ENCODE measurements around the gene SYMPK. TPM values are rescaled to one million over a fixed set of nuclear protein-coding genes. Genes with fewer than 3 reads are reported as not detected.

SYMPK gene
- total RNA-seq, 2 experiments from 2014 or later: 84.4 to 118 TPM

DNA sequence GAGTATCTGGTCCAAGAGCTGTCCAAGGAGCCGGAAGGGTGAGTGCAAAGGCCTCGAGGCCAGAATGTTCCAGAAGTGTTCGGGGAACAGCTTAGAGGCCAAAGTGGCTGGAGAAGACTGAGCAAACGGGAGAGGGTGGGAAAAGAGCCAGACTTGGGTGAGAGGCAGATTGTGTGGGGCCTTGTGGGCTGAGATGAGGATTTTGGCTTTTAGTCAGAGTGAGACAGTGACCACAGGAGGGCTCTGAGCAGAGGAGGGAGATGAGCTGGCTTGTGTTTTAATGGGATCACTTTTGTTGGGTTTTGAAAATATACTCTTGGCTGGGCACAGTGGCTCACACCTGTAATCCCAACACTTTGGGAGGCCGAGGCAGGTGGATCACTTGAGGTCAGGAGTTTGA lies 46.0 kb upstream of the SYMPK start:
- intact Hi-C loops (cut with micrococcal nuclease; ENCODE audit: unreplicated experiment): no loop called here
- no TSS peak for BruUV-seq (replicated peaks)
- CTCF ChIA-PET (ENCODE audit: unreplicated experiment): no interaction called here
- Histone ChIP-seq H3K9me3 (ENCODE audit: low read length) (no peaks in the 10 kb centered on the region), H3K4me1 (ENCODE audit: insufficient read depth, low read length, poor library complexity, severe bottlenecking) (no peaks in the 10 kb centered on the region), H3K4me3 (ENCODE audit: low read depth, low read length, poor library complexity, severe bottlenecking) (no peak overlapping the region), H3K79me2 (ENCODE audit: insufficient read depth, low read depth, low read length) (no peaks in the 10 kb centered on the region), H3K4me2 (ENCODE audit: low read length) (no peak overlapping the region), H3K36me3 (ENCODE audit: insufficient read depth, low read length) (no peaks in the 10 kb centered on the region), H3K9me2 (ENCODE audit: insufficient read depth, low read length) (no peaks in the 10 kb centered on the region), H4K20me1 (ENCODE audit: insufficient read depth, low read length) (no peaks in the 10 kb centered on the region), H2AFZ (ENCODE audit: low read length) (no peak overlapping the region), H3K27ac (ENCODE audit: low read depth, low read length, poor library complexity, severe bottlenecking) (no peak overlapping the region)
- DNase-seq (ENCODE audit: low spot score): no peak
- TF ChIP-seq EZH2phosphoT487 (IDR thresholded peaks at IDR 0.05; ENCODE audit: borderline replicate concordance, low read depth, low read length) (no peak), CTCF (conservative IDR thresholded peaks at IDR 0.05; ENCODE audit: low read length) (no peak)
- POLR2A ChIA-PET: interaction anchor here (0.5 kb wide), 1 partner anchor 1666 kb away, joined by 6 read pairs; no protein-coding TSS in a partner anchor

DNA sequence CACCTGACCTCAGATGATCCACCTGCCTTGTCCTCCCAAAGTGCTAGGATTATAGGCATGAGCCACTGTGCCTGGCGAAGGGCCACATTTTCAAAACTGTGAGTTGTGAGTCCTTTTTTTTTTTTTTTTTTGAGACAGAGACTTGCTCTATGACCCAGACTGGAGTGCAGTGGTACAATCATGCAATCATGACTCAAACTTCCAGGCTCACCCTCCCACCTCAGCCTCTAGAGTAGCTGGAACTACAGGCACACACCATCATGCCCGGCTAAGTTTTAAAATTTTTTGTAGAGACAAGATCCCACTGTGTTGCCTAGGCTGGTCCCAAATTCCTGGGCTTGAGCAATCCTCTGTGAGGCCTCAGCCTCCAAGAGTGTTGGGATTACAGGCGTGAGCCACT lies 43.3 kb upstream of the SYMPK start:
- Histone ChIP-seq H3K36me3 (ENCODE audit: insufficient read depth, low read length) (no peaks in the 10 kb centered on the region), H3K9me3 (ENCODE audit: low read length) (no peaks in the 10 kb centered on the region), H3K4me2 (ENCODE audit: low read length) (no peak overlapping the region), H2AFZ (ENCODE audit: low read length) (no peak overlapping the region), H4K20me1 (ENCODE audit: insufficient read depth, low read length) (no peaks in the 10 kb centered on the region), H3K27ac (ENCODE audit: low read depth, low read length, poor library complexity, severe bottlenecking) (no peak overlapping the region), H3K79me2 (ENCODE audit: insufficient read depth, low read depth, low read length) (peaks cover 6% of the 10 kb centered on the region; the same call in 1 of the 2 replicates), H3K4me3 (ENCODE audit: low read depth, low read length, poor library complexity, severe bottlenecking) (no peak overlapping the region), H3K4me1 (ENCODE audit: insufficient read depth, low read length, poor library complexity, severe bottlenecking) (peaks cover 9% of the 10 kb centered on the region), H3K9me2 (ENCODE audit: insufficient read depth, low read length) (no peaks in the 10 kb centered on the region)
- DNase-seq (ENCODE audit: low spot score): no peak
- BruUV-seq (replicated peaks): no TSS peak
- CTCF ChIA-PET (ENCODE audit: unreplicated experiment): no interaction called here
- POLR2A ChIA-PET: interaction anchor here (0.6 kb wide), 1 partner anchor 312 kb away, joined by 3 read pairs; no protein-coding TSS in a partner anchor
- intact Hi-C loops (cut with micrococcal nuclease; ENCODE audit: unreplicated experiment): no loop called here
- TF ChIP-seq CTCF (conservative IDR thresholded peaks at IDR 0.05; ENCODE audit: low read length) (no peak), EZH2phosphoT487 (IDR thresholded peaks at IDR 0.05; ENCODE audit: borderline replicate concordance, low read depth, low read length) (no peak)

- POLR2A ChIA-PET: no interaction called here
Measured at GRCh38 chr19:45905011-45905410, 42.1 kb upstream of the SYMPK start.

More at GRCh38 chr19:45905011-45905410, 42.1 kb upstream of the SYMPK start:
- H3K9me2 ChIP-seq (ENCODE audit: insufficient read depth, low read length): no peaks in the 10 kb centered on the region
- H3K4me1 ChIP-seq (ENCODE audit: insufficient read depth, low read length, poor library complexity, severe bottlenecking): peaks cover 20% of the 10 kb centered on the region
- no peak overlapping the region for H2AFZ ChIP-seq (ENCODE audit: low read length)
- peaks cover 18% of the 10 kb centered on the region; the same call in 1 of the 2 replicates for H3K79me2 ChIP-seq (ENCODE audit: insufficient read depth, low read depth, low read length)
- CTCF ChIA-PET (ENCODE audit: unreplicated experiment): no interaction called here
- no peaks in the 10 kb centered on the region for H3K9me3 ChIP-seq (ENCODE audit: low read length)
- H4K20me1 ChIP-seq (ENCODE audit: insufficient read depth, low read length): no peaks in the 10 kb centered on the region
- intact Hi-C loops (cut with micrococcal nuclease; ENCODE audit: unreplicated experiment): no loop called here
- no peak overlapping the region for H3K4me3 ChIP-seq (ENCODE audit: low read depth, low read length, poor library complexity, severe bottlenecking)
- no peak overlapping the region for H3K4me2 ChIP-seq (ENCODE audit: low read length)
- no peak for DNase-seq (ENCODE audit: low spot score)
- peaks cover 8% of the 10 kb centered on the region for H3K36me3 ChIP-seq (ENCODE audit: insufficient read depth, low read length)
- TF ChIP-seq CTCF (conservative IDR thresholded peaks at IDR 0.05; ENCODE audit: low read length): no peak
- BruUV-seq (replicated peaks): no TSS peak
- no peak overlapping the region for H3K27ac ChIP-seq (ENCODE audit: low read depth, low read length, poor library complexity, severe bottlenecking)

All from OCI-LY7 (cell line).